K562 (cell line): ENCODE data around the gene CSTPP1. TPM values are rescaled to one million over a fixed set of nuclear protein-coding genes. Genes with fewer than 3 reads are reported as not detected.

Experiments used
- BCLAF1 ChIP-seq, 2 experiments: fragments of 450-650 bp in 1 of 2; IDR thresholded peaks; 2 replicates each; pipeline ENCODE4 v1.6.1; 2011 to 2017; ENCODE audit warnings: low read depth in 2 of 2, antibody characterized with exemption in 1 of 2, borderline replicate concordance in 1 of 2, low read length in 1 of 2, mild to moderate bottlenecking in 1 of 2, mixed read lengths in 1 of 2; ENCODE audit not compliant: control insufficient read depth in 1 of 2
- C11orf30 ChIP-seq: fragments of 450-650 bp; IDR thresholded peaks from 2 replicates; pipeline ENCODE4 v1.6.1; 2016; ENCODE audit warnings: low read depth, mild to moderate bottlenecking
- CBFA2T2 ChIP-seq: fragments of 450-650 bp; conservative IDR thresholded peaks from 2 replicates; pipeline ENCODE4 v1.6.1; 2017; ENCODE audit warnings: mild to moderate bottlenecking
- CBFA2T3 ChIP-seq: fragments of 450-650 bp; IDR thresholded peaks from 2 replicates; pipeline ENCODE4 v1.6.1; 2017
- CBX8 ChIP-seq: fragments of 200-600 bp; sonication (generic); IDR thresholded peaks from 2 replicates; pipeline ENCODE4 v1.6.1; 2012; ENCODE audit warnings: borderline replicate concordance, mixed run types, low read depth, mild to moderate bottlenecking, moderate library complexity, mixed read lengths, low read length, control low read depth, inconsistent platforms; ENCODE audit not compliant: poor library complexity, severe bottlenecking; ENCODE audit errors: extremely low read depth
- EHMT2 ChIP-seq: fragments of 450-650 bp; IDR thresholded peaks from 2 replicates; pipeline ENCODE4 v1.6.1; 2018; ENCODE audit warnings: antibody characterized with exemption
- ETV5 ChIP-seq: sonication (generic); formaldehyde crosslinking; IDR thresholded peaks from 2 replicates; pipeline ENCODE4 v1.4.0; 2020; ENCODE audit warnings: low read depth, mild to moderate bottlenecking, missing genetic modification reagents
- FOXK2 ChIP-seq, 2 experiments: fragments of 450-650 bp; IDR thresholded peaks in 1 of 2; conservative IDR thresholded peaks in 1 of 2; 2 replicates each; pipeline ENCODE4 v1.6.1; 2016; ENCODE audit warnings: low read depth in 2 of 2, mild to moderate bottlenecking in 1 of 2
- HBP1 ChIP-seq: fragments of 450-650 bp; formaldehyde crosslinking; IDR thresholded peaks from 2 replicates; pipeline ENCODE4 v1.4.0; 2022; ENCODE audit warnings: missing genetic modification characterization
- HMG20B ChIP-seq: fragments of 250-450 bp; sonication (Bioruptor Pico); IDR thresholded peaks from 2 replicates; pipeline ENCODE4 v1.5.0; 2021; ENCODE audit warnings: mild to moderate bottlenecking
- MYC ChIP-seq, 2 experiments: fragments of 250-450 bp in 1 of 2; sonication (Bioruptor Pico) in 1 of 2; IDR thresholded peaks; 2 replicates each; pipeline versions ENCODE4 v1.5.1 to v1.6.1; 2012 to 2021; ENCODE audit warnings: low read depth in 2 of 2, borderline replicate concordance in 1 of 2, improper control_type of control experiment in 1 of 2, low read length in 1 of 2, mild to moderate bottlenecking in 1 of 2, moderate library complexity in 1 of 2
- NCOR1 ChIP-seq: fragments of 450-650 bp; IDR thresholded peaks from 2 replicates; pipeline ENCODE4 v1.6.1; 2016; ENCODE audit warnings: mild to moderate bottlenecking, moderate library complexity
- NFE2 ChIP-seq: IDR thresholded peaks from 2 replicates; pipeline ENCODE4 v1.6.1; 2014; ENCODE audit warnings: antibody characterized with exemption, low read depth
- PHTF2 ChIP-seq: fragments of 250-450 bp; sonication (Bioruptor Pico); IDR thresholded peaks from 2 replicates; pipeline ENCODE4 v1.5.0; 2021; ENCODE audit warnings: mild to moderate bottlenecking
- RAD21 ChIP-seq, 2 experiments: fragments of 250-450 bp in 1 of 2; fragments of 450-650 bp in 1 of 2; sonication (Bioruptor Pico) in 1 of 2; formaldehyde crosslinking in 1 of 2; IDR thresholded peaks in 1 of 2; conservative IDR thresholded peaks in 1 of 2; 2 replicates each; pipeline versions ENCODE4 v1.4.0 to v1.8.0; 2020 to 2022; ENCODE audit warnings: mild to moderate bottlenecking in 2 of 2, moderate library complexity in 1 of 2
- RCOR1 ChIP-seq, 2 experiments: IDR thresholded peaks; 2 replicates each; pipeline ENCODE4 v1.6.1; 2012; ENCODE audit warnings: low read depth in 2 of 2, low read length in 2 of 2, borderline replicate concordance in 1 of 2, improper control_type of control experiment in 1 of 2
- SMARCA4 ChIP-seq: fragments of 450-650 bp; IDR thresholded peaks from 2 replicates; pipeline ENCODE4 v1.6.1; 2016
- SREBF1 ChIP-seq: fragments of 150-350 bp; IDR thresholded peaks from 2 replicates; pipeline ENCODE4 v1.6.1; 2014; ENCODE audit warnings: antibody characterized with exemption, low read depth, low read length, borderline replicate concordance
- ZBTB43 ChIP-seq: sonication (generic); formaldehyde crosslinking; IDR thresholded peaks from 2 replicates; pipeline ENCODE4 v1.8.0; 2023; ENCODE audit warnings: mild to moderate bottlenecking, missing genetic modification reagents
- ZBTB8A ChIP-seq: fragments of 450-650 bp; IDR thresholded peaks from 2 replicates; pipeline ENCODE4 v1.6.1; 2018; ENCODE audit warnings: mild to moderate bottlenecking, moderate library complexity; ENCODE audit not compliant: partially characterized antibody
- ZNF384 ChIP-seq: IDR thresholded peaks from 2 replicates; pipeline ENCODE4 v1.6.1; 2012; ENCODE audit warnings: low read depth, low read length, improper control_type of control experiment
- ZNF436 ChIP-seq: fragments of 250-450, 450-650 bp; sonication (Bioruptor Pico); formaldehyde crosslinking; IDR thresholded peaks from 2 replicates; pipeline ENCODE4 v1.7.0; 2020; ENCODE audit warnings: mild to moderate bottlenecking
- ZNF586 ChIP-seq: fragments of 450-650 bp; formaldehyde crosslinking; conservative IDR thresholded peaks from 2 replicates; pipeline ENCODE4 v1.4.0; 2020; ENCODE audit warnings: mild to moderate bottlenecking, moderate library complexity
- ZNF830 ChIP-seq: fragments of 250-450 bp; sonication (Bioruptor Pico); IDR thresholded peaks from 2 replicates; pipeline ENCODE4 v1.5.0; 2021; ENCODE audit warnings: mild to moderate bottlenecking
- polyA plus RNA-seq, 8 experiments: library from polyadenylated mRNA; depleted of rRNA in 4 of 8; stranded (reverse) in 5 of 8; unstranded in 3 of 8; fragments of >200 nt; fragmentation: Nextera tagmentation in 2 of 8; fragmentation: Illumina TruSeq in 1 of 8; extraction: Ambion mirVana in 2 of 8; extraction: Trizol in 1 of 8; gene quantifications; 2 replicates each; pipeline versions ENCODE4 v1.2.1 to v1.2.3, GENCODE V29; 2011 to 2014; ENCODE audit warnings: inconsistent platforms in 1 of 8, missing spikeins in 1 of 8
- total RNA-seq, 7 experiments: library from RNA; depleted of rRNA in 6 of 7; stranded (reverse); fragments of >200 nt in 6 of 7; fragmentation: Illumina TruSeq in 2 of 7; extraction: Trizol in 2 of 7; gene quantifications; 2 replicates each; pipeline versions ENCODE4 v1.2.1 to v1.2.3, GENCODE V29; 2011 to 2021; ENCODE audit warnings: low replicate concordance in 1 of 7

Gene CSTPP1
- total and polyA plus RNA-seq, 9 of the 15 experiments (the other 6 are each of a cell fraction or from before 2014, with no cell fraction given): 6.5 to 17.8 (median 9.2) TPM

GRCh38 chr11:47004595-47005033 lies 68.1 kb downstream of the CSTPP1 start (continued):
- TF ChIP-seq SREBF1 (no peak), NCOR1 (peak; percentile 77), BCLAF1 (IDR thresholded peaks at IDR 0.05; ENCODE audit: borderline replicate concordance in 1 of 2, control insufficient read depth in 1 of 2, low read depth in 2 of 2, low read length in 1 of 2) (0 out of 4 replicates have a peak, but pooled peaks of 1 of the 2 experiments have one; percentile 60), HMG20B (CRISPR knock-in tag) (no peak), ZNF830 (CRISPR knock-in tag) (no peak), FOXK2 (conservative IDR thresholded peaks at IDR 0.05 in 1 of 2, IDR thresholded peaks at IDR 0.05 in 1 of 2; ENCODE audit: low read depth in 2 of 2) (peak; percentile 79 to 87), ZNF436 (CRISPR knock-in tag) (no peak), ZBTB43 (CRISPR knock-in tag) (no peak), CBFA2T2 (peak; percentile 82), CBX8 (no peak), ETV5 (0 out of 2 replicates have a peak, but pooled peaks have one; percentile 48), HBP1 (CRISPR knock-in tag) (no peak), ZBTB8A (no peak), ZNF586 (CRISPR knock-in tag) (no peak), RAD21 (CRISPR knock-in tag; conservative IDR thresholded peaks at IDR 0.05 in 1 of 2, IDR thresholded peaks at IDR 0.05 in 1 of 2) (peak; percentile 27 to 43; a peak in 3 of 4 replicates), C11orf30 (no peak), PHTF2 (CRISPR knock-in tag) (no peak), ZNF384 (0 out of 2 replicates have a peak, but pooled peaks have one; percentile 17), RCOR1 (IDR thresholded peaks at IDR 0.05; ENCODE audit: borderline replicate concordance in 1 of 2, low read depth in 2 of 2, low read length in 2 of 2) (peak in 1 of 2 experiments; percentile 87; a peak in 3 of 4 replicates), CBFA2T3 (peak; percentile 91), SMARCA4 (peak; percentile 86), EHMT2 (peak; percentile 57; the same call in 1 of the 2 replicates), MYC (IDR thresholded peaks at IDR 0.05; ENCODE audit: low read depth, low read length) (peak; percentile 64), MYC (CRISPR knock-in tag; IDR thresholded peaks at IDR 0.05; ENCODE audit: borderline replicate concordance, low read depth) (no peak), NFE2 (peak; percentile 58; the same call in 1 of the 2 replicates)
